CD14-positive monocyte (primary cell): ENCODE data around the gene PRRC2B. TPM values are rescaled to one million over a fixed set of nuclear protein-coding genes. Genes with fewer than 3 reads are reported as not detected.

Experiments used
- DNase-seq, 3 donors: peaks; one replicate each; pipeline ENCODE4 v3.0.0-alpha.2; 2011 to 2022
- H2AFZ ChIP-seq: 2 replicates; pipeline ENCODE4 v1.6.0; 2012; ENCODE audit warnings: mild to moderate bottlenecking, low read depth, low read length, inconsistent platforms; ENCODE audit not compliant: insufficient read depth, poor library complexity, severe bottlenecking
- H3K27ac ChIP-seq, 2 donors: 1 replicate in 1 of 2; 2 replicates in 1 of 2; pipeline ENCODE4 v1.5.1; 2012 to 2013; ENCODE audit warnings: low read length in 2 of 2, control low read depth in 1 of 2, inconsistent platforms in 1 of 2, low read depth in 1 of 2, mild to moderate bottlenecking in 1 of 2
- H3K27me3 ChIP-seq, 2 donors: one replicate each; pipeline versions ENCODE4 v1.6.0 to v1.6.1; 2011 to 2013; ENCODE audit warnings: low read length in 2 of 2; ENCODE audit not compliant: control insufficient read depth in 2 of 2, insufficient read depth in 2 of 2
- H3K36me3 ChIP-seq, 2 donors: replicated peaks in 1 of 2; 1 replicate in 1 of 2; 2 replicates in 1 of 2; pipeline versions ENCODE4 v1.5.1 to v1.6.1; 2012 to 2013; ENCODE audit warnings: low read length in 2 of 2, control low read depth in 1 of 2, inconsistent platforms in 1 of 2, mild to moderate bottlenecking in 1 of 2; ENCODE audit not compliant: insufficient read depth in 2 of 2, control insufficient read depth in 1 of 2
- H3K4me1 ChIP-seq, 2 donors: 1 replicate in 1 of 2; 2 replicates in 1 of 2; pipeline versions ENCODE4 v1.5.1 to v1.6.1; 2012 to 2013; ENCODE audit warnings: low read length in 2 of 2, control low read depth in 1 of 2, inconsistent platforms in 1 of 2, mild to moderate bottlenecking in 1 of 2, moderate library complexity in 1 of 2; ENCODE audit not compliant: insufficient read depth in 2 of 2, control insufficient read depth in 1 of 2
- H3K4me2 ChIP-seq: replicated peaks from 2 replicates; pipeline ENCODE3; 2012; ENCODE audit warnings: low read length, moderate library complexity, mild to moderate bottlenecking; ENCODE audit not compliant: poor library complexity, severe bottlenecking; ENCODE audit errors: extremely low read depth
- H3K4me3 ChIP-seq, 3 experiments: fragments of 200-600 bp in 1 of 3; sonication (generic) in 1 of 3; replicated peaks in 1 of 3; 1 replicate in 2 of 3; 2 replicates in 1 of 3; pipeline ENCODE4 v1.5.1; 2011 to 2013; ENCODE audit warnings: low read length in 3 of 3, mild to moderate bottlenecking in 3 of 3, control low read depth in 2 of 3, low read depth in 2 of 3, inconsistent platforms in 1 of 3, moderate library complexity in 1 of 3
- H3K79me2 ChIP-seq: 2 replicates; pipeline ENCODE4 v1.6.0; 2012; ENCODE audit warnings: mild to moderate bottlenecking, control low read depth, inconsistent platforms, low read length, moderate library complexity; ENCODE audit not compliant: insufficient read depth
- H3K9ac ChIP-seq: 2 replicates; pipeline ENCODE4 v1.6.0; 2017; ENCODE audit warnings: low read length, mild to moderate bottlenecking; ENCODE audit not compliant: insufficient read depth, poor library complexity, severe bottlenecking
- H3K9me3 ChIP-seq, 2 donors: replicated peaks in 1 of 2; 1 replicate in 1 of 2; 2 replicates in 1 of 2; pipeline versions ENCODE4 v1.5.1 to v1.6.1; 2012 to 2013; ENCODE audit warnings: low read length in 2 of 2, control low read depth in 1 of 2; ENCODE audit not compliant: control insufficient read depth in 1 of 2, insufficient read depth in 1 of 2
- H4K20me1 ChIP-seq: 2 replicates; pipeline ENCODE4 v1.6.0; 2012; ENCODE audit warnings: mild to moderate bottlenecking, low read length, control low read depth, moderate library complexity; ENCODE audit not compliant: insufficient read depth
- H3K27ac Mint-ChIP-seq, 7 donors: one replicate each; pipeline ENCODE4 v1.8.0; 2020; ENCODE audit warnings: mild to moderate bottlenecking in 7 of 7, mixed read lengths in 7 of 7, moderate library complexity in 6 of 7, inconsistent platforms in 2 of 7
- H3K27me3 Mint-ChIP-seq, 3 donors: one replicate each; pipeline ENCODE4 v1.8.0; 2021 to 2022; ENCODE audit warnings: low read depth in 3 of 3, mild to moderate bottlenecking in 3 of 3, mixed read lengths in 3 of 3, moderate library complexity in 3 of 3, inconsistent platforms in 1 of 3
- H3K36me3 Mint-ChIP-seq, 2 donors: one replicate each; pipeline ENCODE4 v1.8.0; 2020; ENCODE audit warnings: mixed read lengths in 2 of 2, inconsistent platforms in 1 of 2, mild to moderate bottlenecking in 1 of 2
- H3K4me1 Mint-ChIP-seq: one replicate; pipeline ENCODE4 v1.8.0; 2020; ENCODE audit warnings: mild to moderate bottlenecking, mixed read lengths
- H3K4me3 Mint-ChIP-seq, 2 donors: one replicate each; pipeline ENCODE4 v1.8.0; 2020; ENCODE audit warnings: mild to moderate bottlenecking in 2 of 2, mixed read lengths in 2 of 2, moderate library complexity in 1 of 2
- H3K9me3 Mint-ChIP-seq, 7 donors: one replicate each; pipeline ENCODE4 v1.8.0; 2020 to 2022; ENCODE audit warnings: mixed read lengths in 7 of 7, mild to moderate bottlenecking in 6 of 7, moderate library complexity in 6 of 7, inconsistent platforms in 2 of 7
- CTCF ChIP-seq: fragments of 200-600 bp; IDR thresholded peaks from one replicate; pipeline ENCODE4 v1.8.0; 2022; ENCODE audit warnings: antibody characterized with exemption, mild to moderate bottlenecking
- WGBS: methylation state at CpG from one replicate; pipeline ENCODE4 v1.1.5; 2013; ENCODE audit warnings: missing lambda C conversion rate; ENCODE audit not compliant: insufficient coverage; 5-methylcytosine and 5-hydroxymethylcytosine counted together
- intact Hi-C, 2 donors: fragments of 100-400 bp; cut with micrococcal nuclease; formaldehyde crosslinking; loops; one replicate each; pipeline versions ENCODE4 v1.15.0 to v1.15.1; 2023
- polyA plus RNA-seq, 3 donors: library from polyadenylated mRNA; depleted of rRNA in 1 of 3; unstranded in 2 of 3; stranded (reverse) in 1 of 3; fragments of 300-500 nt in 2 of 3; fragments of >200 nt in 1 of 3; fragmentation: Illumina TruSeq in 2 of 3; gene quantifications; 1 replicate in 2 of 3; 2 replicates in 1 of 3; pipeline ENCODE4 v1.2.3, GENCODE V29; 2012 to 2021

PRRC2B gene
- polyA plus RNA-seq, 3 donors: 2.8 to 36.2 (median 8.6) TPM

GRCh38 chr9:131516100-131516499 is 122.2 kb downstream of the PRRC2B start:
- Histone ChIP-seq H3K4me1 (no peaks in the 10 kb centered on the region), H3K4me2 (no peak overlapping the region), H3K27ac (peak overlapping the region; percentile 43 to 67), H3K36me3 (peaks cover 49 to 60% of the 10 kb centered on the region in 2 donors), H3K27me3 (no peaks in the 10 kb centered on the region), H4K20me1 (no peaks in the 10 kb centered on the region), H2AFZ (no peak overlapping the region), H3K4me3 (no peak overlapping the region), H3K9me3 (peaks cover 26 to 30% of the 10 kb centered on the region in 2 donors), H3K9ac (no peak overlapping the region), H3K79me2 (no peaks in the 10 kb centered on the region)
- H3K36me3 Mint-ChIP-seq: peaks cover 49 to 73% of the 10 kb centered on the region in 2 donors
- H3K4me1 Mint-ChIP-seq: no peaks in the 10 kb centered on the region
- peak; percentile 41 to 80 (median 57) for DNase-seq
- no peak overlapping the region for H3K4me3 Mint-ChIP-seq
- TF ChIP-seq CTCF: no peak
- 2% methylated on average over 10 of the region's 15 CpGs for WGBS
- peaks cover 0 to 11% (median 4%) of the 10 kb centered on the region in 7 donors for H3K9me3 Mint-ChIP-seq
- intact Hi-C loops: no loop called here
- peaks cover 0 to 2% (median 0%) of the 10 kb centered on the region in 3 donors for H3K27me3 Mint-ChIP-seq
- H3K27ac Mint-ChIP-seq: no peak overlapping the region

- Histone ChIP-seq H3K9ac (no peak overlapping the region), H3K36me3 (peaks cover 49 to 60% of the 10 kb centered on the region in 2 donors), H3K4me2 (no peak overlapping the region), H2AFZ (no peak overlapping the region), H3K4me1 (no peaks in the 10 kb centered on the region), H3K27me3 (no peaks in the 10 kb centered on the region), H4K20me1 (no peaks in the 10 kb centered on the region), H3K27ac (peak overlapping the region; percentile 6 to 67), H3K79me2 (no peaks in the 10 kb centered on the region), H3K9me3 (peaks cover 26 to 30% of the 10 kb centered on the region in 2 donors), H3K4me3 (no peak overlapping the region)
- DNase-seq: no peak
- Mint-ChIP-seq H3K9me3 (peaks cover 0 to 11% (median 4%) of the 10 kb centered on the region in 7 donors), H3K36me3 (peaks cover 46 to 73% of the 10 kb centered on the region in 2 donors), H3K27ac (peak overlapping the region in 1 of 7 donors; percentile 12), H3K27me3 (peaks cover 0 to 2% (median 0%) of the 10 kb centered on the region in 3 donors), H3K4me1 (no peaks in the 10 kb centered on the region), H3K4me3 (no peak overlapping the region)
- no peak for TF ChIP-seq CTCF
- intact Hi-C loops: no loop called here
- 98% methylated on average over 6 of the region's 9 CpGs for WGBS
Measured at GRCh38 chr9:131516930-131517329, 123.0 kb downstream of the PRRC2B start.
